Activated CD8-positive, alpha-beta T cell treated with anti-CD3 and anti-CD28 coated beads for 36 hours (primary cell): ENCODE results near the gene PFDN2. TPM values are rescaled to one million over a fixed set of nuclear protein-coding genes. Genes with fewer than 3 reads are reported as not detected.

ENCODE experiments used
- ATAC-seq: fragments of 200-7000 bp; cut with Tn5 transposase; one replicate; pipeline ENCODE4 v1.10.0; 2021; ENCODE audit warnings: mild to moderate bottlenecking, moderate library complexity
- CTCF ChIA-PET: fragments of 350-600 bp; sonication (Branson Sonifier 250); formaldehyde crosslinking; loops from one replicate; lab custom pipeline; 2021; ENCODE audit warnings: antibody characterized with exemption; lab: Charles Lee
- POLR2A ChIA-PET: fragments of 350-600 bp; sonication (Branson Sonifier 250); formaldehyde crosslinking; loops from one replicate; lab custom pipeline; 2021; ENCODE audit warnings: antibody characterized with exemption; lab: Charles Lee
- DNase-seq: peaks from one replicate; pipeline ENCODE4 v3.0.0-alpha.2; 2020
- H3K27ac Mint-ChIP-seq: one replicate; pipeline ENCODE4 v1.8.0; 2021; ENCODE audit warnings: mild to moderate bottlenecking, mixed read lengths
- H3K27me3 Mint-ChIP-seq: one replicate; pipeline ENCODE4 v1.8.0; 2021; ENCODE audit warnings: mixed read lengths
- H3K36me3 Mint-ChIP-seq: one replicate; pipeline ENCODE4 v1.8.0; 2021; ENCODE audit warnings: low read depth, mixed read lengths
- H3K4me1 Mint-ChIP-seq: one replicate; pipeline ENCODE4 v1.8.0; 2021; ENCODE audit warnings: low read depth, mixed read lengths
- H3K4me3 Mint-ChIP-seq: one replicate; pipeline ENCODE4 v1.8.0; 2021; ENCODE audit warnings: mild to moderate bottlenecking, moderate library complexity, mixed read lengths
- H3K9me3 Mint-ChIP-seq: one replicate; pipeline ENCODE4 v1.8.0; 2021; ENCODE audit warnings: mixed read lengths
- CTCF ChIP-seq: fragments of 200-600 bp; IDR thresholded peaks from one replicate; pipeline ENCODE4 v1.8.0; 2022; ENCODE audit warnings: antibody characterized with exemption, mild to moderate bottlenecking
- intact Hi-C: fragments of 100-400 bp; cut with micrococcal nuclease; formaldehyde crosslinking; loops from one replicate; pipeline ENCODE4 v1.10.0; 2022
- total RNA-seq, 2 experiments: library from RNA; stranded (reverse); gene quantifications; one replicate each; pipeline ENCODE4 v1.2.3, GENCODE V29; 2021

Gene PFDN2
- total RNA-seq, 2 experiments from 2014 or later, result 137 to 144 TPM

- DNase-seq, result no peak
- H3K4me3 Mint-ChIP-seq, result no peak overlapping the region
- H3K36me3 Mint-ChIP-seq, result peaks cover 24% of the 10 kb centered on the region
- peaks cover 41% of the 10 kb centered on the region for H3K4me1 Mint-ChIP-seq
- TF ChIP-seq CTCF, result no peak
- H3K27ac Mint-ChIP-seq, result no peak overlapping the region
- intact Hi-C loops, result loop anchor here (5.0 kb wide), 1 partner anchor 33 kb away; the partner anchor contains the start of gene ARHGAP30
- H3K9me3 Mint-ChIP-seq, result no peaks in the 10 kb centered on the region
- no peaks in the 10 kb centered on the region for H3K27me3 Mint-ChIP-seq
- ChIA-PET POLR2A (interaction anchor here (1.1 to 8.2 kb wide), 7 partner anchors 18 to 62 kb away, joined by 3 to 57 read pairs (median 3); partner anchors contain the start of genes ARHGAP30, TSTD1 and USF1), CTCF (interaction anchor here (1.0 to 9.4 kb wide), 8 partner anchors 12 to 103 kb away, joined by 3 to 200 read pairs (median 4); partner anchors contain the start of genes ARHGAP30 and USF1)
- no peak for ATAC-seq
These were observed 17.3 kb downstream of the PFDN2 start for GRCh38 chr1:161100556-161100955.

- POLR2A ChIA-PET, result interaction anchor here (0.7 to 8.2 kb wide), 15 partner anchors 15 to 217 kb away, joined by 3 to 57 read pairs (median 4); partner anchors contain the start of genes ARHGAP30, F11R, NIT1 and PFDN2
- no peak for TF ChIP-seq CTCF
- Mint-ChIP-seq H3K36me3 (peaks cover 24% of the 10 kb centered on the region), H3K4me3 (peak overlapping the region; percentile 71), H3K27ac (no peak overlapping the region), H3K27me3 (no peaks in the 10 kb centered on the region), H3K4me1 (peaks cover 43% of the 10 kb centered on the region), H3K9me3 (no peaks in the 10 kb centered on the region)
- CTCF ChIA-PET, result interaction anchor here (1.0 to 9.4 kb wide), 20 partner anchors 9 to 192 kb away, joined by 3 to 200 read pairs (median 7); partner anchors contain the start of genes ARHGAP30, NIT1, PFDN2 and PPOX
- DNase-seq (no peak), ATAC-seq (no peak)
- intact Hi-C loops, result loop anchor here (2.0 to 5.0 kb wide), 2 partner anchors 58 to 102 kb away; no protein-coding TSS in a partner anchor
These were observed 18.6 kb downstream of the PFDN2 start for GRCh38 chr1:161099090-161099802.

GRCh38 chr1:161098210-161099068, 19.4 kb downstream of the PFDN2 start, which contains the start of gene KLHDC9:
TSS of gene KLHDC9 (plus strand) at chr1:161098361. CDS start at chr1:161098536, 175 bp downstream.
- Mint-ChIP-seq H3K4me1 (peaks cover 45% of the 10 kb centered on the region), H3K9me3 (no peaks in the 10 kb centered on the region), H3K27ac (peak within 1 kb of the TSS; percentile 87), H3K27me3 (no peaks in the 10 kb centered on the region), H3K4me3 (peak within 1 kb of the TSS; percentile 83), H3K36me3 (peaks cover 23% of the 10 kb centered on the region)
- peak; percentile 82 for ATAC-seq
- no peak for TF ChIP-seq CTCF
- CTCF ChIA-PET, result interaction anchor here (0.6 to 9.4 kb wide), 35 partner anchors 8 to 383 kb away, joined by 3 to 200 read pairs (median 7); partner anchors contain the start of genes ARHGAP30, DEDD, F11R and NIT1
- intact Hi-C loops, result loop anchor here (2.0 to 5.0 kb wide), 2 partner anchors 58 to 101 kb away; no protein-coding TSS in a partner anchor
- DNase-seq, result peak; percentile 86
- POLR2A ChIA-PET, result interaction anchor here (0.6 to 8.2 kb wide), 27 partner anchors 8 to 217 kb away, joined by 3 to 57 read pairs (median 4); partner anchors contain the start of genes ARHGAP30, F11R, NIT1 and PFDN2

- intact Hi-C loops, result loop anchor here (5.0 kb wide), 1 partner anchor 99 kb away; no protein-coding TSS in a partner anchor
- ATAC-seq (no peak), DNase-seq (no peak)
- POLR2A ChIA-PET, result interaction anchor here (1.0 to 8.2 kb wide), 7 partner anchors 10 to 98 kb away, joined by 3 to 57 read pairs (median 19); partner anchors contain the start of genes ARHGAP30, NIT1, PFDN2 and USF1
- no peaks in the 10 kb centered on the region for H3K9me3 Mint-ChIP-seq
- peak overlapping the region; percentile 16 for H3K27ac Mint-ChIP-seq
- no peaks in the 10 kb centered on the region for H3K27me3 Mint-ChIP-seq
- CTCF ChIA-PET, result interaction anchor here (0.9 to 9.4 kb wide), 24 partner anchors 9 to 263 kb away, joined by 3 to 200 read pairs (median 10); partner anchors contain the start of genes ARHGAP30, DEDD, F11R and NIT1
- peaks cover 16% of the 10 kb centered on the region for H3K36me3 Mint-ChIP-seq
- no peak overlapping the region for H3K4me3 Mint-ChIP-seq
- H3K4me1 Mint-ChIP-seq, result peaks cover 62% of the 10 kb centered on the region
- no peak for TF ChIP-seq CTCF
These were observed 21.3 kb downstream of the PFDN2 start for GRCh38 chr1:161096530-161096929.
